ENCODE results near the gene HYAL3. TPM values are rescaled to one million over a fixed set of nuclear protein-coding genes. Genes with fewer than 3 reads are reported as not detected.
"Not testable (repeated sequence)": the region's sequence is repeated elsewhere in the genome, so short reads cannot be mapped to it uniquely, and the experiment has no call there.

Gene HYAL3
- total and polyA plus RNA-seq, 10 donors, result 0.73 to 3.8 (median 2.5) TPM

- Histone ChIP-seq H3K27ac (peak overlapping the region; percentile 86 to 99 (median 96)), H3K36me3 (peaks cover 0 to 77% (median 16%) of the 10 kb centered on the region in 6 donors), H3K4me3 (peak overlapping the region in 6 of 8 donors; percentile 34 to 67 (median 40)), H3K4me1 (peaks cover 98 to 100% (median 100%) of the 10 kb centered on the region in 6 donors), H3K9me3 (no peaks in the 10 kb centered on the region), H3K27me3 (replicated peaks in 1 of 7) (no peaks in the 10 kb centered on the region)
- TF ChIP-seq POLR2AphosphoS5 (IDR thresholded peaks at IDR 0.05) (no peak), POLR2A (IDR thresholded peaks at IDR 0.05) (no peak), CTCF (IDR thresholded peaks at IDR 0.05 in 8 of 11, conservative IDR thresholded peaks at IDR 0.05 in 3 of 11) (no peak)
- DNase-seq, result peak; percentile 81
- intact Hi-C loops (cut with DNase I; ENCODE audit: low total_unique reads), result no loop called here
- 60 to 71% (median 70%) methylated on average over 8 to 16 of the region's 16 CpGs for WGBS, 5 donors
These were observed 53.9 kb downstream of the HYAL3 start for GRCh38 chr3:50245251-50245745.

- H3K27me3 ChIP-seq (replicated peaks in 1 of 7); DNase-seq; H3K9me3 ChIP-seq; intact Hi-C loops (cut with DNase I; ENCODE audit: low total_unique reads): not testable (repeated sequence)
- Histone ChIP-seq H3K4me3 (peak overlapping the region in 1 of 8 donors; percentile 67), H3K36me3 (peaks cover 0 to 77% (median 14%) of the 10 kb centered on the region in 6 donors), H3K4me1 (peaks cover 98 to 100% (median 100%) of the 10 kb centered on the region in 6 donors), H3K27ac (peak overlapping the region; percentile 88 to 99 (median 96))
- 53 to 78% (median 59%) methylated on average over 6 of the region's 6 CpGs for WGBS, 5 donors
- TF ChIP-seq CTCF (IDR thresholded peaks at IDR 0.05 in 8 of 11, conservative IDR thresholded peaks at IDR 0.05 in 3 of 11) (peak in 1 of 11 experiments; percentile 9), POLR2AphosphoS5 (IDR thresholded peaks at IDR 0.05) (peak in 1 of 3 donors; percentile 13)
These were observed 54.4 kb downstream of the HYAL3 start for GRCh38 chr3:50244813-50245212.

GRCh38 chr3:50243543-50243895 lies 55.7 kb downstream of the HYAL3 start:
- peaks cover 0 to 77% (median 22%) of the 10 kb centered on the region in 6 donors for H3K36me3 ChIP-seq
- WGBS, 5 donors, result 70 to 81% (median 79%) methylated on average over 4 of the region's 4 CpGs
- no peaks in the 10 kb centered on the region for H3K9me3 ChIP-seq
- TF ChIP-seq CTCF (IDR thresholded peaks at IDR 0.05 in 8 of 11, conservative IDR thresholded peaks at IDR 0.05 in 3 of 11), result no peak
- TF ChIP-seq POLR2A (IDR thresholded peaks at IDR 0.05), result no peak
- TF ChIP-seq POLR2AphosphoS5 (IDR thresholded peaks at IDR 0.05), result no peak
- peak overlapping the region; percentile 88 to 99 (median 96) for H3K27ac ChIP-seq
- H3K4me1 ChIP-seq, result peaks cover 98 to 100% (median 100%) of the 10 kb centered on the region in 6 donors
- intact Hi-C loops (cut with DNase I; ENCODE audit: low total_unique reads), result no loop called here
- no peaks in the 10 kb centered on the region for H3K27me3 ChIP-seq (replicated peaks in 1 of 7)
- DNase-seq, result no peak
- H3K4me3 ChIP-seq, result peak overlapping the region in 4 of 8 donors; percentile 8 to 60 (median 24)

- intact Hi-C loops (cut with DNase I; ENCODE audit: low total_unique reads), result no loop called here
- TF ChIP-seq CTCF (IDR thresholded peaks at IDR 0.05 in 8 of 11, conservative IDR thresholded peaks at IDR 0.05 in 3 of 11) (peak in 8 of 11 experiments; percentile 23 to 80 (median 56)), POLR2A (IDR thresholded peaks at IDR 0.05) (no peak), POLR2AphosphoS5 (IDR thresholded peaks at IDR 0.05) (peak; percentile 70 to 81 (median 80))
- DNase-seq, result peak; percentile 97
- peak overlapping the region in 5 of 8 donors; percentile 4 to 60 (median 23) for H3K4me3 ChIP-seq
- no peaks in the 10 kb centered on the region for H3K9me3 ChIP-seq
- peak overlapping the region; percentile 88 to 99 (median 96) for H3K27ac ChIP-seq
- peaks cover 98 to 100% (median 100%) of the 10 kb centered on the region in 6 donors for H3K4me1 ChIP-seq
- peaks cover 0 to 74% (median 20%) of the 10 kb centered on the region in 6 donors for H3K36me3 ChIP-seq
- 5 to 14% (median 6%) methylated on average over 6 to 14 of the region's 14 CpGs for WGBS, 5 donors
- H3K27me3 ChIP-seq (replicated peaks in 1 of 7), result no peaks in the 10 kb centered on the region
These were observed 56.2 kb downstream of the HYAL3 start for GRCh38 chr3:50242851-50243542.
